Progenitor cell of endocrine pancreas (in vitro differentiated cells): ENCODE measurements around the gene PCP2. TPM values are rescaled to one million over a fixed set of nuclear protein-coding genes. Genes with fewer than 3 reads are reported as not detected.
"Not testable (repeated sequence)": the region's sequence is repeated elsewhere in the genome, so short reads cannot be mapped to it uniquely, and the experiment has no call there.

Experiments
- DNase-seq: peaks from one replicate; pipeline ENCODE4 v3.0.0; 2021; ENCODE audit warnings: low spot score; ENCODE audit not compliant: unreplicated experiment
- H3K27ac Mint-ChIP-seq: 2 replicates; pipeline ENCODE4 v1.8.0; 2021; ENCODE audit warnings: mild to moderate bottlenecking, moderate library complexity, mixed read lengths
- H3K27me3 Mint-ChIP-seq: 2 replicates; pipeline ENCODE4 v1.8.0; 2021; ENCODE audit warnings: mixed read lengths
- H3K36me3 Mint-ChIP-seq: 2 replicates; pipeline ENCODE4 v1.8.0; 2022; ENCODE audit warnings: mixed read lengths; ENCODE audit not compliant: insufficient read depth
- H3K4me1 Mint-ChIP-seq: 2 replicates; pipeline ENCODE4 v1.8.0; 2021; ENCODE audit warnings: low read depth, mixed read lengths
- H3K4me3 Mint-ChIP-seq: 2 replicates; pipeline ENCODE4 v1.8.0; 2021; ENCODE audit warnings: low read depth, mild to moderate bottlenecking, moderate library complexity, mixed read lengths
- H3K9me3 Mint-ChIP-seq: 2 replicates; pipeline ENCODE4 v1.8.0; 2021; ENCODE audit warnings: low read depth, mixed read lengths
- CTCF ChIP-seq: fragments of 200-600 bp; sonication (generic); IDR thresholded peaks from one replicate; pipeline ENCODE4 v1.5.0; 2021; ENCODE audit warnings: antibody characterized with exemption, mild to moderate bottlenecking; ENCODE audit not compliant: unreplicated experiment
- total RNA-seq: library from RNA; stranded (reverse); gene quantifications from 2 replicates; pipeline ENCODE4 v1.2.1, GENCODE V29; 2021

The PCP2 gene
- total RNA-seq, 1 donor from 2014 or later, result 2.0 TPM

- no peak for DNase-seq
- H3K36me3 Mint-ChIP-seq, result peaks cover 3% of the 10 kb centered on the region
- TF ChIP-seq CTCF, result no peak
- no peak overlapping the region for H3K4me3 Mint-ChIP-seq
- H3K9me3 Mint-ChIP-seq, result no peaks in the 10 kb centered on the region
- H3K4me1 Mint-ChIP-seq, result no peaks in the 10 kb centered on the region
- no peaks in the 10 kb centered on the region for H3K27me3 Mint-ChIP-seq
- no peak overlapping the region for H3K27ac Mint-ChIP-seq
Observed at GRCh38 chr19:7645163-7645562, 11.6 kb upstream of the PCP2 start.

GRCh38 chr19:7644550-7644877 is 11.0 kb upstream of the PCP2 start:
- DNase-seq, result no peak
- Mint-ChIP-seq H3K4me3 (no peak overlapping the region), H3K9me3 (no peaks in the 10 kb centered on the region), H3K27me3 (no peaks in the 10 kb centered on the region), H3K36me3 (peaks cover 6% of the 10 kb centered on the region), H3K4me1 (no peaks in the 10 kb centered on the region), H3K27ac (no peak overlapping the region)
- no peak for TF ChIP-seq CTCF

GRCh38 chr19:7643629-7644549 is 10.4 kb upstream of the PCP2 start:
- not testable (repeated sequence) for H3K9me3 Mint-ChIP-seq, H3K4me1 Mint-ChIP-seq, DNase-seq, H3K36me3 Mint-ChIP-seq, H3K27me3 Mint-ChIP-seq, H3K4me3 Mint-ChIP-seq, H3K27ac Mint-ChIP-seq

- TF ChIP-seq CTCF, result no peak
- no peak for DNase-seq
- H3K9me3 Mint-ChIP-seq, result no peaks in the 10 kb centered on the region
- no peaks in the 10 kb centered on the region for H3K4me1 Mint-ChIP-seq
- peaks cover 6% of the 10 kb centered on the region for H3K36me3 Mint-ChIP-seq
- H3K4me3 Mint-ChIP-seq, result no peak overlapping the region
- H3K27ac Mint-ChIP-seq, result no peak overlapping the region
- no peaks in the 10 kb centered on the region for H3K27me3 Mint-ChIP-seq
Observed at GRCh38 chr19:7643031-7643415, 9.5 kb upstream of the PCP2 start.

DNA sequence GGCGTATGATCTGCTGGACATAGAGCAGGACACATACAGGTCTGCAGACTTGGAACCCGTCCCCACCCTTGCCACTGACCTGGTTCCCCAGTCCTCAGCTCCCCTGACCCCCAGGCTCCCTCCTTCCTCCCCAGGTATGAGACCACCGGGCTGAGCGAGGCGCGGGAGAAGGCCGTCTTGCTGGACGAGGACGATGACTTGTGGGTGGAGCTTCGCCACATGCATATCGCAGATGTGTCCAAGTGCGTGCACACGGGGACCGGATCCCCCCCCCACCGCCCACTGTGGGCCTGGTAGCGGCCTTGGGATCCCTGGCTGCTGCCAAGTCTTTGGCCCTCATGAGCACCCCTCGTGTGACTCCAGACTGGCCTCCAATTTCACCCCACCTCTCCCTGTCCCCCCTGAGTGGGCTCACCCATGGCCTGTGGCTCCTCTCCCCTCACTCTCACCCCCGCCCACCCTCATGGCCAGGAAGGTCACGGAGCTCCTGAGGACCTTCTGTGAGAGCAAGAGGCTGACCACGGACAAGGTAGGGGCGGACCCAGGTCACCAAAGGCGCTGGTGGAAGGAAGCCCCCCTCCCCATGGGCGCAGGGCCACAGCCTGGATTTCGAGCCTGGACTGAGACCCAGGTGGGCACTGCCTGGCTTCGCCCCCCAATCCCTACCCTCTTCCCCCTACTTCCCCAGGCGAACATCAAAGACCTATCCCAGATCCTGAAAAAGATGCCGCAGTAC is 8.9 kb upstream of the PCP2 start:
- no peaks in the 10 kb centered on the region for H3K27me3 Mint-ChIP-seq
- no peak for TF ChIP-seq CTCF
- H3K9me3 Mint-ChIP-seq, result no peaks in the 10 kb centered on the region
- H3K4me1 Mint-ChIP-seq, result no peaks in the 10 kb centered on the region
- DNase-seq, result no peak
- peaks cover 6% of the 10 kb centered on the region for H3K36me3 Mint-ChIP-seq
- H3K27ac Mint-ChIP-seq, result no peak overlapping the region
- H3K4me3 Mint-ChIP-seq, result no peak overlapping the region
